Measurements from ENCODE around the gene KRT40.

The KRT40 gene

DNA sequence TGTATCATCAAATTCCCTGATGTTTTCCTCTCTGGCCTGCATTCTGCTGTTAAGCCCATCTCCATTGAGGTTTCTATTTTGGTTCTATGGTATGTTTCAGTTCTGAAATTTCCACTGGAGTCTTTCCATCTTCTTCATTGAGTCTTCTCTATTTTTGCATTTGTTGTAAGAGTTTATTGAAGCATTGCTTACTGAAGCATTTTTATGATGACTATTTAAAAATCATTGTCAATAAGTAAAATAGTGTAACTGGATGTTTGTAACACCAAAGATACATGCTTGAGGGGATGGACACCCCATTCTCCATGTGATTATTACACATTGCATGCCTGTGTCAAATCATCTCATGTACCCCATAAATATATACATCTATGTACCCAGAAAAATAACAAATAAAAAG is 8.6 kb downstream of the KRT40 start:
- Histone ChIP-seq H3K27ac (ENCODE audit: low read length) (no peak overlapping the region), H3K9ac (ENCODE audit: low read length in 2 of 2) (no peak overlapping the region), H3K27me3 (ENCODE audit: control insufficient read depth in 1 of 2, insufficient read depth in 2 of 2, low read length in 2 of 2) (peaks cover 0 to 7% of the 10 kb centered on the region in 2 donors), H3K9me3 (ENCODE audit: control insufficient read depth in 2 of 2, low read length in 2 of 2) (no peaks in the 10 kb centered on the region), H3K36me3 (ENCODE audit: control insufficient read depth in 2 of 2, insufficient read depth in 2 of 2, low read length in 2 of 2) (no peaks in the 10 kb centered on the region), H3K4me3 (ENCODE audit: low read length in 2 of 2) (no peak overlapping the region), H3K4me1 (ENCODE audit: control insufficient read depth, insufficient read depth, low read length) (no peaks in the 10 kb centered on the region)

DNA sequence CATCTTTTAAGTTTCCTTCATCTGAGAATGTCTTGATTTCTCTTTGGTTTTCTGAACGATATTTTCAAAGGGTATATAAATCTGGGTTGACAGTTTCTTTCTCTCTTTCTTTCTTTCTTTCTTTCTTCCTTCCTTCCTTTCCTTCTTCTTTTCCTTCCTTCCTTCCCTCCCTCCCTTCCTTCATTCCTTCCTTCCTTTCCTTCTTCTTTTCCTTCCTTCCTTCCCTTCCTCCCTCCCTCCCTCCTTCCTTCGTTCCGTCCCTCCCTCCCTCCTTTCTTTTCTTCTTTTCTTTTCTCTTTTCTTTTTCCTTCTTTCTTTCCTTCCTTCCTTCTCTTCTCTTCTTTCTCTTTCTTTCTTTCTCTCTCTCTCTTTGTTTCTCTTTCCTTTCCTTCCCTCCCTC is 9.8 kb downstream of the KRT40 start:
- Histone ChIP-seq H3K36me3 (ENCODE audit: control insufficient read depth in 2 of 2, insufficient read depth in 2 of 2, low read length in 2 of 2) (no peaks in the 10 kb centered on the region), H3K9me3 (ENCODE audit: control insufficient read depth in 2 of 2, low read length in 2 of 2) (no peaks in the 10 kb centered on the region), H3K9ac (ENCODE audit: low read length in 2 of 2) (no peak overlapping the region), H3K27me3 (ENCODE audit: control insufficient read depth in 1 of 2, insufficient read depth in 2 of 2, low read length in 2 of 2) (peaks cover 0 to 7% of the 10 kb centered on the region in 2 donors), H3K4me1 (ENCODE audit: control insufficient read depth, insufficient read depth, low read length) (no peaks in the 10 kb centered on the region), H3K27ac (ENCODE audit: low read length) (no peak overlapping the region), H3K4me3 (ENCODE audit: low read length in 2 of 2) (no peak overlapping the region)

DNA sequence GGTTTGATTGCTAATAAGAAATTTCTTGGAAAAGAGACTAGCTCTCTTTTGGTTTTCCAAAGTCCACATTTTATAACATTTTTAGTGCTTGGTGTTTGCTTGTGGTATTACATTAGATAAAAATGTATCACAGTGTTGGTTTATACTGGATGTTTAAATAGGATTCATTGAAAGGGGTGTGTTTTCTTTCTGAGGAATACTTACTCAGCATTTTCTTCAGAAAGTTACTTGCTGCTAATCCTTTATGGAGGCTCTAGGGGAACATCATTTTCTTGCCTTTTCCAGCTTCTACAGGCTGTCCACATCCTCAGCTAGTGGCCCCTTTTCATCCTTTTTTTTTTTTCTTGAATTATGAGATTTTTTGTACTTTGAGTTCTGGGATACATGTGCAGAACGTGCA is 16.5 kb downstream of the KRT40 start:
- no peaks in the 10 kb centered on the region for H3K36me3 ChIP-seq (ENCODE audit: control insufficient read depth in 2 of 2, insufficient read depth in 2 of 2, low read length in 2 of 2)
- no peaks in the 10 kb centered on the region for H3K4me1 ChIP-seq (ENCODE audit: control insufficient read depth, insufficient read depth, low read length)
- H3K27me3 ChIP-seq (ENCODE audit: control insufficient read depth in 1 of 2, insufficient read depth in 2 of 2, low read length in 2 of 2), result no peaks in the 10 kb centered on the region
- H3K9ac ChIP-seq (ENCODE audit: low read length in 2 of 2), result no peak overlapping the region
- peaks cover 3% of the 10 kb centered on the region in 2 donors for H3K9me3 ChIP-seq (ENCODE audit: control insufficient read depth in 2 of 2, low read length in 2 of 2)
- H3K4me3 ChIP-seq (ENCODE audit: low read length in 2 of 2), result no peak overlapping the region
- H3K27ac ChIP-seq (ENCODE audit: low read length), result no peak overlapping the region

DNA sequence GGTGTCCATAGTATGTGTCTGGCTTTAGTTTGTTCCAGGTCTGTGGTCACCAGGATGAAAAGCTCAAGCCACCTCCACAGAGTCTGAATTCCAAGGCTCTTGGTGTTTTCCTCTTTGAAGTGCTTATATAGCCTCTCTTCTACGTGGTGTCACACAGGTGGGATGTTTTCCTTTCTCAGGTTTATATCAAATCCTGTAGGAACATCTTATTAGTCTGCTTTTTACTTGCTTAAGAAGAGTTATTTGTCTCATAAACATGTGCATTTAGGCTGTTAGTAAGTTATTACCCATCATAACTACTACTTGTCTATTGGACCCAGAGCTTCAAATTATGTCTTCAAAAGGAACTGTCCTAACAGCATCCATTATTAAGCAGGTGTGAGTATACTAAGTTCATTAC is 17.3 kb downstream of the KRT40 start, which contains the start of gene KRT39:
TSS of gene KRT39 (minus strand) at position 101 of the 400 bp plus-strand sequence. CDS start at position 9, 92 bp downstream.
- Histone ChIP-seq H3K27ac (ENCODE audit: low read length) (no peak within 1 kb of the TSS), H3K9ac (ENCODE audit: low read length in 2 of 2) (no peak within 1 kb of the TSS), H3K36me3 (ENCODE audit: control insufficient read depth in 2 of 2, insufficient read depth in 2 of 2, low read length in 2 of 2) (no peaks in the 10 kb centered on the region)

DNA sequence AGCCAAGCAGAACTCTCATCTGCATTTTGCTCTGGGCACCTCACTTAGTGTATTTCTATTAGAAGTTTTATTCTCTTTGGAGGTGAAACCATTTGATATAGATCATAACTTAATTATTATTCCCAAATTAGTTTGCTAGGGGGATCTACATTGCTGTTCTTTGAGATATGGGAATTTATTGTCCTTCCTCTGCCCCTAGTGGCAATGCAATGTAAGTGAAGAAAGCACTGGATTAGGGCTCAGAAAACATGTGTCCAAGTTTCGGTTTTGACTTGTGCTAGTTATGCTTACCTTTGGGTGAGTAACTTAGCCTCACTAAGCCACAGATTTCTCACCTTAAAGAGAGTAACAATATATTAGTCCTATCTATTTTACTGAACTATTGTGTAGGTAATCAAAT is 20.3 kb downstream of the KRT40 start:
- Histone ChIP-seq H3K36me3 (ENCODE audit: control insufficient read depth in 2 of 2, insufficient read depth in 2 of 2, low read length in 2 of 2) (no peaks in the 10 kb centered on the region), H3K9me3 (ENCODE audit: control insufficient read depth in 2 of 2, low read length in 2 of 2) (peaks cover 3% of the 10 kb centered on the region in 2 donors), H3K9ac (ENCODE audit: low read length in 2 of 2) (no peak overlapping the region), H3K4me1 (ENCODE audit: control insufficient read depth, insufficient read depth, low read length) (no peaks in the 10 kb centered on the region), H3K27ac (ENCODE audit: low read length) (no peak overlapping the region), H3K27me3 (ENCODE audit: control insufficient read depth in 1 of 2, insufficient read depth in 2 of 2, low read length in 2 of 2) (peaks cover 0 to 4% of the 10 kb centered on the region in 2 donors), H3K4me3 (ENCODE audit: low read length in 2 of 2) (no peak overlapping the region)

More for the DNA sequence above, 17.3 kb downstream of the KRT40 start, which contains the start of gene KRT39:
- peaks cover 3% of the 10 kb centered on the region in 2 donors for H3K9me3 ChIP-seq (ENCODE audit: control insufficient read depth in 2 of 2, low read length in 2 of 2)
- H3K27me3 ChIP-seq (ENCODE audit: control insufficient read depth in 1 of 2, insufficient read depth in 2 of 2, low read length in 2 of 2), result no peaks in the 10 kb centered on the region
- H3K4me3 ChIP-seq (ENCODE audit: low read length in 2 of 2), result no peak within 1 kb of the TSS
- H3K4me1 ChIP-seq (ENCODE audit: control insufficient read depth, insufficient read depth, low read length), result no peaks in the 10 kb centered on the region

DNA sequence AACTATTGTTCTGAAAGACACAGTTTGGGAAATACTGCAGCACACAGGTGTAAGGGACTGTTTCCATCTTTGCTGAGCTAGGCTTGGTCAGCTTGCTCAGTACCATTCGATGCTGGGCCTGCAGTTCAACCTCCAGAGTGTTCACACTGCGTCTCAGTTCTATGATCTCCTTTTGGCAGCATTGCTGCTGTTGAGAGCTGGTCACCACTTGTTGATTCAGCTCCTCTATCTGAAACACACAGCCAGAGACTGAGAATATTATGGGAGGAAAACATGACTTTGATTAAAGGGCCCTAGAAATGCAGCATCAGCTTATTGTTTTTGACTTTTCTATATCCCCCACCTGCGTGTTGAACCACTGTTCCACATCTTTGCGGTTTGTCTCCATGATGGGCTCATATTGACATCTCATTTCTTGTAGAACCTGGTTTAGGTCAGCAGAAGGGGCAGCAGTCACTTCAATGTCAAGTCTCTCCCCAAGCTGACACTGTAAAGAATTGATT is 22.0 kb downstream of the KRT40 start:
- no peaks in the 10 kb centered on the region for H3K4me1 ChIP-seq (ENCODE audit: control insufficient read depth, insufficient read depth, low read length)
- peaks cover 3% of the 10 kb centered on the region in 2 donors for H3K9me3 ChIP-seq (ENCODE audit: control insufficient read depth in 2 of 2, low read length in 2 of 2)
- H3K27me3 ChIP-seq (ENCODE audit: control insufficient read depth in 1 of 2, insufficient read depth in 2 of 2, low read length in 2 of 2), result peaks cover 0 to 4% of the 10 kb centered on the region in 2 donors
- no peak overlapping the region for H3K4me3 ChIP-seq (ENCODE audit: low read length in 2 of 2)
- no peak overlapping the region for H3K9ac ChIP-seq (ENCODE audit: low read length in 2 of 2)
- H3K27ac ChIP-seq (ENCODE audit: low read length), result no peak overlapping the region
- H3K36me3 ChIP-seq (ENCODE audit: control insufficient read depth in 2 of 2, insufficient read depth in 2 of 2, low read length in 2 of 2), result no peaks in the 10 kb centered on the region

DNA sequence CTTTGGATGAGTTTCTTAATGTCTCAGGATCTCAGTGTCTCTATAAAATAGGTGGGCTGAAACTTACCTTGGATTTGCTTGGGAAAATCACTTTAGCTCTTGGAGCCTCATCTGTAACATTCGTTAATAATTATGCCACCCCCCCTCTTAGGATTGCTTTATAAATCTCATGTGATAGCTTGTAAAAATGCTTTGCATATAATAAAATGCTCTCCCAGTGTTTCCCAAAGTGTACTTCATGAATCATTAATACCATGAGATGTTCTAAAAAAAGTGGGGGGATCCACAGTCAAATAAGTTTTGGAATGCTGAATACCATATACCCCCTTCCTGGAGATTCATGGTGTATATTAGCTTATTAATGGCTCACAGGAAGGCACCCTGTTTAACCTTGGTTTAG is 22.5 kb downstream of the KRT40 start:
- H3K27me3 ChIP-seq (ENCODE audit: control insufficient read depth in 1 of 2, insufficient read depth in 2 of 2, low read length in 2 of 2), result peaks cover 0 to 4% of the 10 kb centered on the region in 2 donors
- no peaks in the 10 kb centered on the region for H3K36me3 ChIP-seq (ENCODE audit: control insufficient read depth in 2 of 2, insufficient read depth in 2 of 2, low read length in 2 of 2)
- H3K9me3 ChIP-seq (ENCODE audit: control insufficient read depth in 2 of 2, low read length in 2 of 2), result peaks cover 3% of the 10 kb centered on the region in 2 donors
- H3K4me3 ChIP-seq (ENCODE audit: low read length in 2 of 2), result no peak overlapping the region
- H3K4me1 ChIP-seq (ENCODE audit: control insufficient read depth, insufficient read depth, low read length), result no peaks in the 10 kb centered on the region
- H3K27ac ChIP-seq (ENCODE audit: low read length), result no peak overlapping the region
- no peak overlapping the region for H3K9ac ChIP-seq (ENCODE audit: low read length in 2 of 2)

DNA sequence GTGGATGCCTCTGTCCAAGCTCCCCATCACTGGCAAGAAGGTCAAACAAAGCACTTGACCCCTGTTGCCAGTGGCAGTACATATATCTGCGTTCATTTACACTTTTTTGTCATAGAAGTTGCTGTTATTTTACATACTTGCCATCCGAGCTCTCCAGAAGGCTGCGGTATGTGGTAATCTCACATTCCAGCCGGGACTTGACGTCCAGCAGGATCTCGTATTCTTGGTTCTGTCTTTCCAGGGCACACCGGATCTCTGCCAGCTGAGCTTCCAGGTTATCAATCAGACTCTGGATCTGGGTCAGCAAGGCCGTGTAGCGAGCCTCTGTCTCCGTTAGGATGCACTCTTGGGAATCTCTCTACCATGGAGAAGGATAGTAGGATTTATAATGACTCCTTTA is 24.0 kb downstream of the KRT40 start:
- H3K4me3 ChIP-seq (ENCODE audit: low read length in 2 of 2), result no peak overlapping the region

DNA sequence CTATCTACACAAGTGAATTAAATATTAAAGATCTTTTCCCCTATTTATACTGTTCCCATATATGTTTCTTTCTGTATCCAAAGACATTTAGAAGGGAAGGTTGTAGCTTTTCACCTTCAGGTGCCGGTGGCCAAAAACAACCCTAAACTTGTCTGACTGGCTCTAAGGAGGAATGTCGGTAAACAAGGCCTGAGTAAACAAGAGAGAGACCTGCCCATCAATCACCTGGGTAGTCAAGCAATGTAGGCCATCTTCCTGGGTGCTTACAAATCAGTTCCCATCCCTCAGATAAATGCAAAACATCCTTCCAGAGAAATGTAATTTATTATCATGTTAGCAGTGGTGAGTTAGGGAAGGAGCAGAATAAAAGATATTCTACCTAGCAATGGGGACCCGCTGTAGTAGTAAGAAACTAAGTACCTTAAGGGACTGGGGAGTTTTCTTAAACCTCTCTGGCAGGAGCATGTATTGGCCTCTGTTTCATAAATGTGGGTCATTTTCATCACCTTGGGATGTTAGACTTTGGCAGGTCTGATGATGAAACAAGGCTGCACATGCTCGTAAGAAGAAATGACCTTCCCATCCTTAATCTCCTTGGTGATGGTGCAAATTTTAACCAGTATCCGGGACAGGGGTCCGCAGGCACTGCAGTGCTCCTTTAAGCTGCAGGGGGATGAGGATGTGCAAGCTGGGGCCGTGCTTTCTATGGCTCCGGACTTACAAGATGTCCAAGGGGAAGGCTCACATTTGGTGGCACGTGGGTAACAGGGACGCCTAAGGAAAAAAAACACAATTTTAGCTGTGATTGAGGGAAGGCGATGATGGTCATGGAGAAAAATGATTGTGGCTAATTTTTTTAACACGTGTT is 25.8 kb downstream of the KRT40 start:
- no peak overlapping the region for H3K9ac ChIP-seq (ENCODE audit: low read length in 2 of 2)
- H3K4me3 ChIP-seq (ENCODE audit: low read length in 2 of 2), result no peak overlapping the region
- peaks cover 0 to 4% of the 10 kb centered on the region in 2 donors for H3K27me3 ChIP-seq (ENCODE audit: control insufficient read depth in 1 of 2, insufficient read depth in 2 of 2, low read length in 2 of 2)
- no peak overlapping the region for H3K27ac ChIP-seq (ENCODE audit: low read length)
- H3K9me3 ChIP-seq (ENCODE audit: control insufficient read depth in 2 of 2, low read length in 2 of 2), result peaks cover 3% of the 10 kb centered on the region in 2 donors
- no peaks in the 10 kb centered on the region for H3K36me3 ChIP-seq (ENCODE audit: control insufficient read depth in 2 of 2, insufficient read depth in 2 of 2, low read length in 2 of 2)
- H3K4me1 ChIP-seq (ENCODE audit: control insufficient read depth, insufficient read depth, low read length), result no peaks in the 10 kb centered on the region

More for the DNA sequence above, 24.0 kb downstream of the KRT40 start:
- no peaks in the 10 kb centered on the region for H3K4me1 ChIP-seq (ENCODE audit: control insufficient read depth, insufficient read depth, low read length)
- H3K27ac ChIP-seq (ENCODE audit: low read length), result no peak overlapping the region
- no peaks in the 10 kb centered on the region for H3K36me3 ChIP-seq (ENCODE audit: control insufficient read depth in 2 of 2, insufficient read depth in 2 of 2, low read length in 2 of 2)
- no peak overlapping the region for H3K9ac ChIP-seq (ENCODE audit: low read length in 2 of 2)
- H3K9me3 ChIP-seq (ENCODE audit: control insufficient read depth in 2 of 2, low read length in 2 of 2), result peaks cover 3% of the 10 kb centered on the region in 2 donors
- H3K27me3 ChIP-seq (ENCODE audit: control insufficient read depth in 1 of 2, insufficient read depth in 2 of 2, low read length in 2 of 2), result peaks cover 0 to 4% of the 10 kb centered on the region in 2 donors

DNA sequence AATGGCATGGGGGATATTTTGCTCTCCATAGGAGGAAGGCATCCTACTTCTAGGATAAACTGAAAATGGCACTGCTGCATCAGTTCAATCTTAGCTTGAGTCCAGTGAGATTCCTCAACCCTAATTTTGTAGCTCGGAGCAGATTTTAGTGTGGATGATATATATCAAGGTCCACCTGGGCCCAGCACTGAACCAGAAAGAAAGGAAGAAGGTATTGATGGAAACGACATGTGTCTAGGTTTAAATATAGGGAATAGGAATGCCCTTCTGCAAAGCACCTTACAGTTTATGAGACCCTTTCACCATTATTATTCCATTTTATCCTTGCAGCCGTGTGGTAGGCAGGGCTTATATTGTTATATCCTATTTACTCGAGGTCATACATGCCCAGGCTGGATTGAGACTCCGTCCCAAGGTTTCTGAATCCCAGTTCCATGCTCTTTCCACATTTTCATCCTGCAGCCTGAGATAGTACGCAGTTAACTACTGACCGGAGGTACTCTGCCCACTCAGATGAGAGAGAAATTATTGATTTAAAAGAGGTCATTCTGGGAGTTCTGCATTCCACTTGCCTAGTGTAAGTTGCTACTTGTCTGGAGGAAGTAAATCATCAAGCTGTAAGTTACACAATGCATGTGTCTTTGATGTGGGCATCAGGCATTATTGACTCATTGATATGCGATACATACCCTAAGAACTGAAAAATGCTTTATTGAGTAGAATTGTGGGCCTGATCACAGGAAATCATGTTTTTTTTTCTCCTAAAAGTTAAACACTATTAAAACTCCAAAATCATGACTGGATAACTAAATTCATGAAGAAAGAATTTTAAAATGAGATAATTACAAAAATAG is 27.5 kb downstream of the KRT40 start:
- Histone ChIP-seq H3K36me3 (ENCODE audit: control insufficient read depth in 2 of 2, insufficient read depth in 2 of 2, low read length in 2 of 2) (no peaks in the 10 kb centered on the region), H3K4me3 (ENCODE audit: low read length in 2 of 2) (no peak overlapping the region), H3K27ac (ENCODE audit: low read length) (no peak overlapping the region), H3K27me3 (ENCODE audit: control insufficient read depth in 1 of 2, insufficient read depth in 2 of 2, low read length in 2 of 2) (peaks cover 0 to 4% of the 10 kb centered on the region in 2 donors), H3K9ac (ENCODE audit: low read length in 2 of 2) (no peak overlapping the region), H3K9me3 (ENCODE audit: control insufficient read depth in 2 of 2, low read length in 2 of 2) (no peaks in the 10 kb centered on the region), H3K4me1 (ENCODE audit: control insufficient read depth, insufficient read depth, low read length) (no peaks in the 10 kb centered on the region)
